ENCODE results near the gene KCNT1. TPM values are rescaled to one million over a fixed set of nuclear protein-coding genes. Genes with fewer than 3 reads are reported as not detected.

KCNT1 gene
- total and polyA plus RNA-seq, 4 donors, result 9.5 to 24.7 (median 16.3) TPM

DNA sequence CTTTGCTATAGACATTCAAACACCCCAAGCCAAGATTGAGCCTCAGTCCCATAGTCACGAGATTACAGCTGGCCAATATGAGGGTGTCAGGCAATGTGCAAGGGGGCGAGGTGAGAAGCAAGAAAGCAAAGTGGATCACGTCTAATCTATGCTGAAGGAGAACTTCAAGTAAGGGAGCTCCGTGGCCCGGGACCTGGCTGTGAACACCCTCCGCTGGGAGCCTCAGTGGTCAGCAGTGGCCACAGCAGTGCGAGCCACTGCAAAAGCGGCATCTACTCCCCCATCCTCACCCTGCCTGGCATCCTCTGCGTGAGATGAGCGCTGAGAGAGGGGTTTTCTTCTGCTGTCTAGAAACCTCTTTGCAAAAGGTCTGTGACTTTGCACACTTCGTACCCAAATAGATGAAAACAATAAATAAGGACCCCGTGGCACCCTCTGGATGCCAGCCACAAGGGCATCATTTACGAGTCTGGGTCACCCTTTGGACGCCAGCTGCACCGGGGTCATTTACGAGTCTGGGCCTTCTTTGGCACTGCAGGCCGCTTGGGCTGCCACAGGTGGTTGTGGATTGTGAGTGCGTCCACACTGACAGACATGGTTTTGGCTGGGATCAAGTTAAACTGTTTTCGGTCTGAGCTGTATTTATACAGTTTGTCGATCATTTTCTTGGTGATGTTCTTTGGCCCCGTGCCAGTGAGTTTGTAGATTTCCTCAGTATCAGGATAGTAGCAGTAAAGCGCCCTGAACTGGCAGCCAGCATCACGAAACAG is 109.0 kb downstream of the KCNT1 start:
- Histone ChIP-seq H3K9me3 (ENCODE audit: control insufficient read depth, insufficient read depth, low read length) (no peaks in the 10 kb centered on the region), H3K4me1 (ENCODE audit: control insufficient read depth, insufficient read depth, low read length) (peaks cover 10% of the 10 kb centered on the region), H3K27me3 (ENCODE audit: control insufficient read depth, insufficient read depth, low read length) (no peaks in the 10 kb centered on the region), H3K4me3 (ENCODE audit: low read depth, low read length) (no peak overlapping the region), H3K27ac (ENCODE audit: low read depth, low read length) (no peak overlapping the region), H3K36me3 (ENCODE audit: control insufficient read depth, insufficient read depth, low read length) (peaks cover 50% of the 10 kb centered on the region)
- DNase-seq (ENCODE audit: low read depth in 4 of 6, low spot score in 6 of 6), result peak in 1 of 6 donors; percentile 14
- WGBS (ENCODE audit: insufficient coverage), result 90% methylated on average over 16 of the region's 23 CpGs

DNA sequence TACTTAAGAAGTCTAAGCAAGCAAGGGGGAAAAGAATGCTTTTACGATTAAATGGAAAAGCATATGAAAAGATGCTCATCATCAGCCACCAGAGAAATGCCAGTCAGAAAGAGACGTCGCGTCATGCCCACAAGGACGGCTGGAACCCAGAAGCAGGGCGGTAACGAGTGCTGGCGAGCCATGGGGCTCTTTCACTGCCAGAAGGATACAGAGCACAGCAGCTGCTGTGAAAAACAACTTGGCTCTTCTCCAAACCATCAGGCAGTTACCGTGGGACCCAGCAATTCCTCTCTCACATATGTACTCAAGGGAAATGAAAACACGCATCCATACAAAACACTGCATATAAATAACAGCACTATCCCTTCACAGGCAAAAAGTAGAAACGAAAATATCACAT is 109.8 kb downstream of the KCNT1 start:
- Histone ChIP-seq H3K4me1 (ENCODE audit: control insufficient read depth, insufficient read depth, low read length) (peaks cover 10% of the 10 kb centered on the region), H3K27ac (ENCODE audit: low read depth, low read length) (no peak overlapping the region), H3K27me3 (ENCODE audit: control insufficient read depth, insufficient read depth, low read length) (no peaks in the 10 kb centered on the region), H3K36me3 (ENCODE audit: control insufficient read depth, insufficient read depth, low read length) (peaks cover 59% of the 10 kb centered on the region), H3K4me3 (ENCODE audit: low read depth, low read length) (no peak overlapping the region), H3K9me3 (ENCODE audit: control insufficient read depth, insufficient read depth, low read length) (no peaks in the 10 kb centered on the region)
- peak; percentile 17 to 89 (median 39) for DNase-seq (ENCODE audit: low read depth in 4 of 6, low spot score in 6 of 6)
- 16% methylated on average over 10 of the region's 11 CpGs for WGBS (ENCODE audit: insufficient coverage)

DNA sequence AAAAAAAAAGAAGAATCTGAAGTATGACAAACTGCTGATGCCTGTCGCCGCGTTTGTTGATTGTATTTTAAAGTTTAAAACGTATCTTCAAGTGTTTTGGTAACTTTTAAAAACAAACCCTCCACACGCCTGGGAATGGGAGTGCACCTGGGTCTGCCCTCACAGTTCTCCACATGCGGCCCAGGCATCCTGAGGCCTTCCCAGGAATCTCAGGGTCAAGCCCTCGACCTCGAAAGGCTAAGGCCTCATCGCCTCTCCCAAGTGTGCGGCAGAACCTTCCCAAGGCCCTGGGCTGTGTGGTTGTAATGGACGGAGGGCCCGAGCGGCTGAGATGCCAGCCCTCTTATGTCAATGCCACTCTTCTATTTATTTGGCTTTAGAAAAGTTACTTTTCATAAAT is 111.0 kb downstream of the KCNT1 start:
- H3K36me3 ChIP-seq (ENCODE audit: control insufficient read depth, insufficient read depth, low read length), result peaks cover 70% of the 10 kb centered on the region

GRCh38 chr9:135813671-135814290 is 111.8 kb downstream of the KCNT1 start:
- 86% methylated on average over 12 of the region's 14 CpGs for WGBS (ENCODE audit: insufficient coverage)
- H3K4me1 ChIP-seq (ENCODE audit: control insufficient read depth, insufficient read depth, low read length), result peaks cover 10% of the 10 kb centered on the region
- H3K9me3 ChIP-seq (ENCODE audit: control insufficient read depth, insufficient read depth, low read length), result no peaks in the 10 kb centered on the region

More for the DNA sequence above, 111.0 kb downstream of the KCNT1 start:
- H3K9me3 ChIP-seq (ENCODE audit: control insufficient read depth, insufficient read depth, low read length), result no peaks in the 10 kb centered on the region
- H3K4me3 ChIP-seq (ENCODE audit: low read depth, low read length), result no peak overlapping the region
- no peak for DNase-seq (ENCODE audit: low read depth in 4 of 6, low spot score in 6 of 6)
- WGBS (ENCODE audit: insufficient coverage), result 98% methylated on average over 5 of the region's 13 CpGs
- H3K27me3 ChIP-seq (ENCODE audit: control insufficient read depth, insufficient read depth, low read length), result no peaks in the 10 kb centered on the region
- no peak overlapping the region for H3K27ac ChIP-seq (ENCODE audit: low read depth, low read length)
- peaks cover 10% of the 10 kb centered on the region for H3K4me1 ChIP-seq (ENCODE audit: control insufficient read depth, insufficient read depth, low read length)

GRCh38 chr9:135814421-135815095 is 112.6 kb downstream of the KCNT1 start:
- no peak for DNase-seq (ENCODE audit: low read depth in 4 of 6, low spot score in 6 of 6)
- no peak overlapping the region for H3K27ac ChIP-seq (ENCODE audit: low read depth, low read length)
- no peaks in the 10 kb centered on the region for H3K27me3 ChIP-seq (ENCODE audit: control insufficient read depth, insufficient read depth, low read length)
- H3K36me3 ChIP-seq (ENCODE audit: control insufficient read depth, insufficient read depth, low read length), result peaks cover 86% of the 10 kb centered on the region
- no peak overlapping the region for H3K4me3 ChIP-seq (ENCODE audit: low read depth, low read length)
- WGBS (ENCODE audit: insufficient coverage), result 97% methylated on average over 11 of the region's 12 CpGs
- H3K9me3 ChIP-seq (ENCODE audit: control insufficient read depth, insufficient read depth, low read length), result no peaks in the 10 kb centered on the region
- H3K4me1 ChIP-seq (ENCODE audit: control insufficient read depth, insufficient read depth, low read length), result peaks cover 10% of the 10 kb centered on the region

More at GRCh38 chr9:135813671-135814290, 111.8 kb downstream of the KCNT1 start:
- Histone ChIP-seq H3K4me3 (ENCODE audit: low read depth, low read length) (no peak overlapping the region), H3K27ac (ENCODE audit: low read depth, low read length) (no peak overlapping the region), H3K27me3 (ENCODE audit: control insufficient read depth, insufficient read depth, low read length) (no peaks in the 10 kb centered on the region), H3K36me3 (ENCODE audit: control insufficient read depth, insufficient read depth, low read length) (peaks cover 78% of the 10 kb centered on the region)
- no peak for DNase-seq (ENCODE audit: low read depth in 4 of 6, low spot score in 6 of 6)

DNA sequence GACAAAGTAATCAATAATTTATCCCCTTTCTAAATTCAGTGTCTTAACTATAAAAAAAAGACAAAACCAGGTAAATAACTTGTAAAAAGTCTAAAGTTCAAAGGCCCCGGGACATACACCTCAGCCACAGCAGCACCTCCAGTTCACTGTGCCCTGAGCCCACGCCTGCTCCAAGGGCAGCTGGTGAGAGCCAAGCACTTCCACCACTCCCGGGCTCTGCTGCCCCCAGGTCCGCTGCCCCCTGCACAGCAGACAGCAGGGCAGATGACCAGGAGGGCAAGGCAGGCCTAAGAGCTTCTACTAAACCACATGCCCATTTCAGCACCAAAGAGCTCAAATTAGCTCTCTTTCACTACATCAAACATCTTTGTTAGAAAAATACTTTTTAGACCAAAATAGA is 113.4 kb downstream of the KCNT1 start:
- Histone ChIP-seq H3K36me3 (ENCODE audit: control insufficient read depth, insufficient read depth, low read length) (peaks cover 87% of the 10 kb centered on the region), H3K27ac (ENCODE audit: low read depth, low read length) (no peak overlapping the region)
- WGBS (ENCODE audit: insufficient coverage), result 100% methylated on average over 4 of the region's 4 CpGs

DNA sequence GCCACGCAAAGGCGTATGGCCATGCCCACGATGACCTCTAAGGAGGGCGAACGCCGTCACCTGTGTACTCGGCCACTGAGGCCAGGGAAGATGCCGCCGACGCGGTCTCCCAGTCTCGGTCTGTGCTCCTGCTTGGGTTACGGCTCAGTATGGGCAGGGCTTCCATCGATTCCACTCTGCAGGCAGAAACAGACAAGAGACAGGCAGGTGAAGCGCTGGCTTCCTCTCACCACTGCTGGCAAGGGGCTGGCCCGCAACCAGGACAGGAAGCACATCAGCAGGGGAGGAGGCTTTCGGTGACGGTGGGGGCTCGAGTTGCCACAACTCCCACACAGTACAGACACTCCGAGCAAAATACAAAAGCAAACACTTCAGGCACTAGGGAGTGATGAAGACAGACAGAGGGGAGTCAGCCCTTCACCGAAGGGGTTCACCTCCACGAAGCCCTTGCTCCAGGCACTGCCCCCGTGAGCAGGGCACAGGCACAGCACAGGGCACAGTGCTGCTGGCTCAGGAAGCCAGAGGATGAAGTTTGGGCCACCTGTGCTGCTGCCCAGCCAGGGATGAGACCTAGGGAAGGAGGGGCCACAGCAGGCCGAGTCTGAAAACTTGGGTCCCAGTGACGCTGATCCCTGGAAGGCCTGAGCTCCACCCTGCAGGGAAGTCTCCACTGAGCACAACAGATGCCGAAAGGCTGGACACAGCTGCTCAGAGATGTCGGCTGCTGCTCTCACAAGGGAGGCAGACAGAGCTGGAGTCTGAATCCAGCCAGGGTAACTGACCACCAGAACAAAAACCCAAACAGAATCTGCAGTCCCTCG is 114.1 kb downstream of the KCNT1 start:
- Histone ChIP-seq H3K4me3 (ENCODE audit: low read depth, low read length) (no peak overlapping the region), H3K36me3 (ENCODE audit: control insufficient read depth, insufficient read depth, low read length) (peaks cover 89% of the 10 kb centered on the region), H3K27ac (ENCODE audit: low read depth, low read length) (no peak overlapping the region), H3K4me1 (ENCODE audit: control insufficient read depth, insufficient read depth, low read length) (peaks cover 8% of the 10 kb centered on the region), H3K9me3 (ENCODE audit: control insufficient read depth, insufficient read depth, low read length) (no peaks in the 10 kb centered on the region), H3K27me3 (ENCODE audit: control insufficient read depth, insufficient read depth, low read length) (no peaks in the 10 kb centered on the region)
- 88% methylated on average over 23 of the region's 28 CpGs for WGBS (ENCODE audit: insufficient coverage)
- no peak for DNase-seq (ENCODE audit: low read depth in 4 of 6, low spot score in 6 of 6)

More for the DNA sequence above, 113.4 kb downstream of the KCNT1 start:
- no peaks in the 10 kb centered on the region for H3K9me3 ChIP-seq (ENCODE audit: control insufficient read depth, insufficient read depth, low read length)
- H3K4me3 ChIP-seq (ENCODE audit: low read depth, low read length), result no peak overlapping the region
- peaks cover 10% of the 10 kb centered on the region for H3K4me1 ChIP-seq (ENCODE audit: control insufficient read depth, insufficient read depth, low read length)
- DNase-seq (ENCODE audit: low read depth in 4 of 6, low spot score in 6 of 6), result no peak
- H3K27me3 ChIP-seq (ENCODE audit: control insufficient read depth, insufficient read depth, low read length), result no peaks in the 10 kb centered on the region

DNA sequence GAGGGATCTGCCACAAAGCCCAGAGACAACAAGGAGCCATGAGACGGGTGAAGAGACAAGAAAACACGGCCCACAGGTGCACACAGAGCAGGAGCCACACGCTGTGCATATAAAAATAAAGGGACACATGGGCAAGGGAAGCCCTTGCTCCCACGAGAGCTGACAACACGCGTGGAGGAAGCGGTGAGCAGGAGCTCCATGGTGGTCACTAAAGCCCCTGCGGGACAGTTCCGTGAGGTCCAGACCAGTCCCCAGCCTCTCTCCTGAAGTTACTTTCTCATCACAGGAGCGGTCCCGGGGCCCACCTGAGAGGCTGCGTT is 114.6 kb downstream of the KCNT1 start:
- H3K27ac ChIP-seq (ENCODE audit: low read depth, low read length), result no peak overlapping the region
- H3K9me3 ChIP-seq (ENCODE audit: control insufficient read depth, insufficient read depth, low read length), result no peaks in the 10 kb centered on the region
- peaks cover 89% of the 10 kb centered on the region for H3K36me3 ChIP-seq (ENCODE audit: control insufficient read depth, insufficient read depth, low read length)
- no peak for DNase-seq (ENCODE audit: low read depth in 4 of 6, low spot score in 6 of 6)
- peaks cover 2% of the 10 kb centered on the region for H3K4me1 ChIP-seq (ENCODE audit: control insufficient read depth, insufficient read depth, low read length)
- H3K4me3 ChIP-seq (ENCODE audit: low read depth, low read length), result no peak overlapping the region
- H3K27me3 ChIP-seq (ENCODE audit: control insufficient read depth, insufficient read depth, low read length), result no peaks in the 10 kb centered on the region
- over 99% methylated on average over 12 of the region's 12 CpGs for WGBS (ENCODE audit: insufficient coverage)

DNA sequence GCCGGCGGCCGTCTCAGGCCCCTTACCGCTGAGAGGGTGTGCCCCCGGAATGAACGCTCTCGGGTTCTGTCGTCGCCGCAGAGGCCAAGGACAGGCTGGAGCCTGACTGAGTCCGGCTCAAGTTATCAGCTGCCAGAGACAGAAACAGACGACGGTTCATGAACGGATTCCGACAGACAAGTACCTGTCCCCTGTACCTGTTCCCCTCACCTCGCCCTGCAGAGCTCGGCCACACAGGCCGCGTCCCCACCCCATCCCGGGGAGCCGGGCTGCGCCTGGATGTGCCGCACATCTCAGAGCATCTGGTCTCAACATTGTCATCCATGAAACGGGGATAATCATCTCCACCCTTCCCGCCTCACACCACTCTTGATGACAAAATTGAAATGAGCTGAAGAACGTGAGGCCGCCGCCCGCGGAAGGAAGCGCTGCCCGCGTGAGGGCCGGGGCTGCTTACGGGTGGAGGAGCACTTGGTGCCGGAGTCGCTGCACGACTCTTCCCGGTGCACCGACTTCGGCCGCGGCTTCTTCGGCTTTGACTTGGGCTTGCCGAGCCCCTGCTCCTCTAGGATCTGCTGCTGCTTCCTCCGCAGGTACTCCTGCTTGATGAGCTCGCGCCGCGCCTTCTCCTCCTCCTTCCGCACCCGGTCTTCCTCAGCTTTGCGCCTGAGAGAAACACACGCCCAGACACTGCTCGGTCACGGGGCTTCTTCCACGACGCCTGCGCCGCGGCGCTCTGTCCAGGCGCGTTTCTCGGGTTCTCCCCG is 116.1 kb downstream of the KCNT1 start:
- no peak overlapping the region for H3K27ac ChIP-seq (ENCODE audit: low read depth, low read length)
- peaks cover 95% of the 10 kb centered on the region for H3K36me3 ChIP-seq (ENCODE audit: control insufficient read depth, insufficient read depth, low read length)
- no peak for DNase-seq (ENCODE audit: low read depth in 4 of 6, low spot score in 6 of 6)
- H3K9me3 ChIP-seq (ENCODE audit: control insufficient read depth, insufficient read depth, low read length), result no peaks in the 10 kb centered on the region
- 97% methylated on average over 64 of the region's 66 CpGs for WGBS (ENCODE audit: insufficient coverage)
- H3K4me3 ChIP-seq (ENCODE audit: low read depth, low read length), result no peak overlapping the region
- no peaks in the 10 kb centered on the region for H3K27me3 ChIP-seq (ENCODE audit: control insufficient read depth, insufficient read depth, low read length)
- no peaks in the 10 kb centered on the region for H3K4me1 ChIP-seq (ENCODE audit: control insufficient read depth, insufficient read depth, low read length)
